Medulla oblongata (tissue), 1 donor: Measurements from ENCODE around the gene PAK1.
"Not testable (repeated sequence)": the region's sequence is repeated elsewhere in the genome, so short reads cannot be mapped to it uniquely, and the experiment has no call there.

ENCODE experiments used
- DNase-seq: peaks from one replicate; pipeline ENCODE4 v3.0.0-alpha.2; 2015; ENCODE audit errors: extremely low spot score

Gene PAK1

GRCh38 chr11:77473801-77474683 is at the start of gene PAK1:
Gene PAK1, minus strand, starts transcription at chr11:77474094. Its CDS starts 81,574 bp downstream, at chr11:77392520.
- DNase-seq: peak; percentile 88

GRCh38 chr11:77522215-77522614 is 48.3 kb upstream of the PAK1 start:
- DNase-seq: no peak

GRCh38 chr11:77519847-77520246 is 46.0 kb upstream of the PAK1 start:
- no peak for DNase-seq

GRCh38 chr11:77518471-77518870 is 44.6 kb upstream of the PAK1 start:
- no peak for DNase-seq

GRCh38 chr11:77517753-77518152 is 43.9 kb upstream of the PAK1 start:
- DNase-seq: no peak

- no peak for DNase-seq
These were observed 43.3 kb upstream of the PAK1 start for GRCh38 chr11:77517226-77517625.

- DNase-seq: no peak
These were observed 41.6 kb upstream of the PAK1 start for GRCh38 chr11:77515483-77515882.

- DNase-seq: no peak
These were observed 41.2 kb upstream of the PAK1 start for GRCh38 chr11:77515063-77515462.

GRCh38 chr11:77512092-77512491 is 38.2 kb upstream of the PAK1 start:
- peak; percentile 63 for DNase-seq

GRCh38 chr11:77510851-77511250 is 37.0 kb upstream of the PAK1 start:
- DNase-seq: no peak

GRCh38 chr11:77510095-77510494 is 36.2 kb upstream of the PAK1 start:
- DNase-seq: no peak

- DNase-seq: no peak
These were observed 34.1 kb upstream of the PAK1 start for GRCh38 chr11:77508019-77508418.

GRCh38 chr11:77506857-77507256 is 33.0 kb upstream of the PAK1 start:
- no peak for DNase-seq

- DNase-seq: no peak
These were observed 32.1 kb upstream of the PAK1 start for GRCh38 chr11:77505956-77506355.

GRCh38 chr11:77503006-77503405 is 29.1 kb upstream of the PAK1 start:
- no peak for DNase-seq

GRCh38 chr11:77502346-77502905 is 28.5 kb upstream of the PAK1 start:
- DNase-seq: no peak

- peak; percentile 21 for DNase-seq
These were observed 27.9 kb upstream of the PAK1 start for GRCh38 chr11:77501758-77502157.

GRCh38 chr11:77497368-77497767 is 23.5 kb upstream of the PAK1 start:
- DNase-seq: no peak

GRCh38 chr11:77495526-77495925 is 21.6 kb upstream of the PAK1 start:
- DNase-seq: no peak

- DNase-seq: not testable (repeated sequence)
These were observed 16.1 kb upstream of the PAK1 start for GRCh38 chr11:77490035-77490434.

- no peak for DNase-seq
These were observed 13.9 kb upstream of the PAK1 start for GRCh38 chr11:77487790-77488189.

- DNase-seq: no peak
These were observed 6.0 kb upstream of the PAK1 start for GRCh38 chr11:77479746-77480352.

GRCh38 chr11:77475206-77475605 is 1.3 kb upstream of the PAK1 start:
- no peak for DNase-seq
